Osteocyte (in vitro differentiated cells): Measurements from ENCODE around the gene SEMA3A. TPM values are rescaled to one million over a fixed set of nuclear protein-coding genes. Genes with fewer than 3 reads are reported as not detected.

Experiments used
- DNase-seq: peaks from one replicate; pipeline ENCODE4 v3.0.0; 2021; ENCODE audit warnings: mixed read lengths; ENCODE audit not compliant: unreplicated experiment; ENCODE audit errors: extremely low spot score
- H3K27ac Mint-ChIP-seq: one replicate; pipeline ENCODE4 v1.8.0; 2021; ENCODE audit warnings: mild to moderate bottlenecking, mixed read lengths; ENCODE audit not compliant: unreplicated experiment
- H3K27me3 Mint-ChIP-seq: one replicate; pipeline ENCODE4 v1.8.0; 2021; ENCODE audit warnings: mixed read lengths; ENCODE audit not compliant: unreplicated experiment
- H3K36me3 Mint-ChIP-seq: one replicate; pipeline ENCODE4 v1.8.0; 2021; ENCODE audit warnings: mixed read lengths; ENCODE audit not compliant: unreplicated experiment
- H3K4me1 Mint-ChIP-seq: one replicate; pipeline ENCODE4 v1.8.0; 2021; ENCODE audit warnings: mixed read lengths; ENCODE audit not compliant: unreplicated experiment
- H3K4me3 Mint-ChIP-seq: one replicate; pipeline ENCODE4 v1.8.0; 2021; ENCODE audit warnings: mild to moderate bottlenecking, moderate library complexity, mixed read lengths; ENCODE audit not compliant: unreplicated experiment
- H3K9me3 Mint-ChIP-seq: one replicate; pipeline ENCODE4 v1.8.0; 2021; ENCODE audit warnings: mixed read lengths; ENCODE audit not compliant: unreplicated experiment
- total RNA-seq: library from RNA; stranded (reverse); gene quantifications from 2 replicates; pipeline ENCODE4 v1.2.1, GENCODE V29; 2021
- TF ChIP-seq, protein P1 (sequence below): fragments of 200-600 bp; sonication (generic); IDR thresholded peaks from 2 replicates; pipeline ENCODE4 v1.5.0; 2021; ENCODE audit warnings: antibody characterized with exemption, mild to moderate bottlenecking, moderate library complexity

The SEMA3A gene
- total RNA-seq, 1 donor from 2014 or later, result 2.4 TPM

DNA sequence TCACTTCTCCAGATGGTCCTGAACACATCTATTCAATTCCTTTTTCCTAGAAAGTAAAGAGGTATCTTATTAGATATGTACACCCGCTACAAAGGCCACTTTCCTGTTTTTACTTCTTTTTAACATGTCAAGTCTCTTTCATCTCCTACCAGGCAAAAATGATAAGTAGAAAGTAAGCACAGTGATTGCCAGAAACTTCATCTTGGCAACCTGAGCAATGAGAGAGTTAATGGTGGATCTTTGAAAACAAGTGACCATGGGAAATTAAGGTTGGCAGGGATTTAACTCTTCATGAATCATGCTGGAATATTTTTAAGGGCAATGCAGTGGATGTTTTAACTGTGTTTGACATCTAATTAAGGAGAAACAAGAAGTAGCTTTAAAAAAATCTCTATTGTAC is 2.7 kb downstream of the SEMA3A start:
- Mint-ChIP-seq H3K9me3 (no peaks in the 10 kb centered on the region), H3K4me3 (no peak overlapping the region), H3K27ac (no peak overlapping the region), H3K4me1 (peaks cover 33% of the 10 kb centered on the region), H3K27me3 (peaks cover 2% of the 10 kb centered on the region), H3K36me3 (no peaks in the 10 kb centered on the region)
- TF ChIP-seq, protein P1, sequence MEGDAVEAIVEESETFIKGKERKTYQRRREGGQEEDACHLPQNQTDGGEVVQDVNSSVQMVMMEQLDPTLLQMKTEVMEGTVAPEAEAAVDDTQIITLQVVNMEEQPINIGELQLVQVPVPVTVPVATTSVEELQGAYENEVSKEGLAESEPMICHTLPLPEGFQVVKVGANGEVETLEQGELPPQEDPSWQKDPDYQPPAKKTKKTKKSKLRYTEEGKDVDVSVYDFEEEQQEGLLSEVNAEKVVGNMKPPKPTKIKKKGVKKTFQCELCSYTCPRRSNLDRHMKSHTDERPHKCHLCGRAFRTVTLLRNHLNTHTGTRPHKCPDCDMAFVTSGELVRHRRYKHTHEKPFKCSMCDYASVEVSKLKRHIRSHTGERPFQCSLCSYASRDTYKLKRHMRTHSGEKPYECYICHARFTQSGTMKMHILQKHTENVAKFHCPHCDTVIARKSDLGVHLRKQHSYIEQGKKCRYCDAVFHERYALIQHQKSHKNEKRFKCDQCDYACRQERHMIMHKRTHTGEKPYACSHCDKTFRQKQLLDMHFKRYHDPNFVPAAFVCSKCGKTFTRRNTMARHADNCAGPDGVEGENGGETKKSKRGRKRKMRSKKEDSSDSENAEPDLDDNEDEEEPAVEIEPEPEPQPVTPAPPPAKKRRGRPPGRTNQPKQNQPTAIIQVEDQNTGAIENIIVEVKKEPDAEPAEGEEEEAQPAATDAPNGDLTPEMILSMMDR, result no peak
- DNase-seq, result no peak

DNA sequence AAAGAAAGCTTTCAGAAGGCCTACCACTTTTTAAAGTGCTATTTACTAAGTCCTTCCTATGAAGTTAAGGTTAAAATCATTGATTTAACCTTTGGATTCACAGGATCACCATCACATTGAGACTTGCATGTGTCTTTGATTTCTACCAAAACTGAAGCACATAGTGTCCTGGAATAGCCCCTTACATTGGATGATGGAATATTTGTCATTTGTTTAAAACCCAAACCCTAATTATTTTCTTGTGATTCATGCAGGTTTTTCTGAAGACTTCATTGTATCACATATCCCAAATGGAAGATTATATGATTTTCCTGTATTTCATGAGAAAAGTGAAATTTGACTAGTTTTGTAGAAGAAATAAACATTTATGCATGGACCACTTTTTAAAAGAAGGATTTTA is 3.3 kb downstream of the SEMA3A start:
- no peaks in the 10 kb centered on the region for H3K36me3 Mint-ChIP-seq
- no peak overlapping the region for H3K27ac Mint-ChIP-seq
- TF ChIP-seq, protein P1, result no peak
- H3K9me3 Mint-ChIP-seq, result no peaks in the 10 kb centered on the region
- peaks cover 2% of the 10 kb centered on the region for H3K27me3 Mint-ChIP-seq
- no peak for DNase-seq
- peaks cover 32% of the 10 kb centered on the region for H3K4me1 Mint-ChIP-seq
- no peak overlapping the region for H3K4me3 Mint-ChIP-seq

DNA sequence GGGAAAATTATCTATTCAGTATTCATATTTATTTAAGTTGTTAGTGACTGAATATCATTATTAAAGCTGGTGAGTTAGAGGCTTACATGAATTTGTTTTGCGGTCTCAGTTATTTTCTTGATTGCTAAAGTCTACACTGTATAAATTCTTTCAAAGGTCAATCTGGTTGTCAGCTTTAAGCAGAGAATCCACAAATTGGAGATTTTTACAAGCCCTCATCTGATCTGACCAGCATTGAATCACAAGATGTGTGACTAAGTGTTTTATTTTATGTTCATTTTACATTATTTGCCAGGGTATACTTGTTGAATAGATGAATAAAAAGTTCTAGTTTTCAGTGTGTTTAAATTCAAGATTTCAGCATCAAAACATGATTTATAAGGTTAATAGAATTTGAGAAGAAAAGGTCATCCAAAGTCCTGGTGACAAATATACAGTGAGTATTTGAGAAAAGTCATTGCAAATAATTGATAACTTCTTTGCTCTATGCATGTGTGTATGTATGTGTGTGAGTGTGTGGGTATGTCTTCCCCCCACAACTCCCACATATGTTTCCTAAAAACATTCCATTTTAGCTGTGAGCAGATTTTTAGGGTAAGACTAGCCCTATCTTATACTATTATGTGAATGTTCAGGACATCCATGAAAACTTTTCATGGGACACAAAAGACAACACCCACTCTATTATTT is 4.4 kb downstream of the SEMA3A start:
- Mint-ChIP-seq H3K27me3 (peaks cover 2% of the 10 kb centered on the region), H3K4me1 (peaks cover 23% of the 10 kb centered on the region), H3K4me3 (no peak overlapping the region), H3K36me3 (no peaks in the 10 kb centered on the region), H3K27ac (no peak overlapping the region), H3K9me3 (no peaks in the 10 kb centered on the region)
- no peak for DNase-seq
- TF ChIP-seq, protein P1, result no peak

DNA sequence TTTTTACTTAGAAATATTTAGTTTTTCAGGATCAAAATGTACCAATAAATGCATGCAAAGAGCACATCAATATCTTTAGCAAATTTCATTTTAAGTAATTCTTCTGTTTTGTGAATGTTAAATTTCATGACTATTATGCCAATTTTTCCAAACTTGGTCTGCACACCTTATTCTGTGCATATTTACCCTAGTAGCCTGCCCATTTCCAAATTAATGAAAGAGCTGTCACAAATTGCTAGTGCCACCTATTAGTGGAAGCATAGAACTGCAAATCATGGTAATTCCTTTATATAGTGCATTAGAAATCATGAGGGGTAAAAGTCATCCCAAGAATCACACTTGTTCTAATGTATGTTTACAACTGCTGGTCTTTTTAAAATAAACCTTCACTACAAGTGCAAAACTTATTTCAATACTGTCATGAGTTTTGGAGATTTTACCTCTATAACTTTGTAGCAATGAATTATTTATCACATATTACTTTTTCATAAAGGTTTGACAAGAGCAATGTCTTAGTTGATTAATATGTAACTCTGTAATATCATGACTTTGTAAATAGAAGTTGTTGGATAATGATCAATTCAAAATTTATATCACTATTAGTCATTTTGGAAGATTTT is 5.7 kb downstream of the SEMA3A start:
- no peak for DNase-seq
- Mint-ChIP-seq H3K36me3 (no peaks in the 10 kb centered on the region), H3K4me1 (peaks cover 12% of the 10 kb centered on the region), H3K4me3 (no peak overlapping the region), H3K27me3 (no peaks in the 10 kb centered on the region), H3K27ac (no peak overlapping the region), H3K9me3 (no peaks in the 10 kb centered on the region)
- TF ChIP-seq, protein P1, result peak; percentile 81

DNA sequence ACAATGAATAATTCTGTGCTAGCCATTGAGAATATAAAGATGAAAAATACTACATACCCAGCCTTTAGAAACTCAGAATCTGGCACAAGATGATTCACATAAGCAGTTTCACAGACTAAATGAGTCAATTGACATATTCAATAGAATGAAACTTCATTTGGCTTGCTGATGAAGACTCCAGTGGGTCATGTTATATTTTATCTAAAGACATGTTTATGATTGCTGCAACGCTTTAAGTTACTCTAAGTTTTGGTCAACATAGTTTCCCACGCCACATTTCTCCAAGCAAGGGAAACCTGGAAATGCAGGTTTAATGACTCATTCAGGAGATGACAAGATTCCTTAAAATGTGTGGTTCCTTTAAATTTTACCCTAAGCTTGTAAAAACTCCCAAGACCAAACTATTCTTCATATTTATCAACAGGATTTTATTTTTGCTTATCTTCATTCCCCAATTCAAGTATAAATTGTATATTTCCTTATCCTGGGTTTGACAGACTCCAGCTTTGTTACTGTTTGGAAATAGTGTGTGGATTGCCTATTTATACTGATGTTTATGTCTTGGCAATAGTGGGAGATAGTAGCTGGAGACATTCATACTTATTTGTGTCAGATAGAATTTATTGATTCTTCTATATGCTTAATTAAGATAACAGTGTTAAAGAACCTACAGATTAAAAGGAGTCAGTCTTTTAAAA is 6.6 kb downstream of the SEMA3A start:
- no peaks in the 10 kb centered on the region for H3K36me3 Mint-ChIP-seq
- H3K27me3 Mint-ChIP-seq, result no peaks in the 10 kb centered on the region
- no peaks in the 10 kb centered on the region for H3K9me3 Mint-ChIP-seq
- H3K27ac Mint-ChIP-seq, result no peak overlapping the region
- no peak overlapping the region for H3K4me3 Mint-ChIP-seq
- TF ChIP-seq, protein P1, result no peak
- H3K4me1 Mint-ChIP-seq, result peaks cover 12% of the 10 kb centered on the region
- DNase-seq, result no peak
